Activated CD8-positive, alpha-beta memory T cell treated with anti-CD3 and anti-CD28 coated beads for 4 hours (primary cell): ENCODE results near the gene SEPSECS.
"Not testable (repeated sequence)": the region's sequence is repeated elsewhere in the genome, so short reads cannot be mapped to it uniquely, and the experiment has no call there.

Experiments
- DNase-seq, 2 donors: peaks; one replicate each; pipeline ENCODE4 v3.0.0-alpha.2; 2020; ENCODE audit warnings: low read depth in 2 of 2

Gene SEPSECS

GRCh38 chr4:25083441-25083840 is 76.8 kb downstream of the SEPSECS start:
- not testable (repeated sequence) for DNase-seq

GRCh38 chr4:25081866-25082471 is 78.3 kb downstream of the SEPSECS start:
- DNase-seq = no peak

- DNase-seq = no peak
Measured at GRCh38 chr4:25080571-25080970, 79.7 kb downstream of the SEPSECS start.

DNA sequence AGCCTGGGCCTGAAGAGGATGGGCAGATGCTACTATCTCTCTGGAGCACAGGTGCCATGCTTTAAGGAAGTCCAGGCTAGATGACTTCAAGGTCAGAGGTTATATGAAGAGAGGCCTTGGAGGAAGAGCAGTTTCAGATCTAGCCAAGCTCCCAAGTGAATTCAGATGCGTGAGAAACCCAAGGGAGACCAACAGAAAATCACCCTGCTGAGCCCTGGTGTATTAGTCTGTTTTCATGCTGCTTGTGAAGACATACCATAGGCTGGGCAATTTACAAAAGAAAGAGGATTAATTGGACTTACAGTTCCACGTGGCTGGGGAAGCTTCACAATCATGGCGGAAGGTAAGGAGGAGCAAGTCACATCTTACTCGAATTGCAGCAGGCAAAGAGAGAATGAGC is 81.7 kb downstream of the SEPSECS start:
- DNase-seq = no peak

DNA sequence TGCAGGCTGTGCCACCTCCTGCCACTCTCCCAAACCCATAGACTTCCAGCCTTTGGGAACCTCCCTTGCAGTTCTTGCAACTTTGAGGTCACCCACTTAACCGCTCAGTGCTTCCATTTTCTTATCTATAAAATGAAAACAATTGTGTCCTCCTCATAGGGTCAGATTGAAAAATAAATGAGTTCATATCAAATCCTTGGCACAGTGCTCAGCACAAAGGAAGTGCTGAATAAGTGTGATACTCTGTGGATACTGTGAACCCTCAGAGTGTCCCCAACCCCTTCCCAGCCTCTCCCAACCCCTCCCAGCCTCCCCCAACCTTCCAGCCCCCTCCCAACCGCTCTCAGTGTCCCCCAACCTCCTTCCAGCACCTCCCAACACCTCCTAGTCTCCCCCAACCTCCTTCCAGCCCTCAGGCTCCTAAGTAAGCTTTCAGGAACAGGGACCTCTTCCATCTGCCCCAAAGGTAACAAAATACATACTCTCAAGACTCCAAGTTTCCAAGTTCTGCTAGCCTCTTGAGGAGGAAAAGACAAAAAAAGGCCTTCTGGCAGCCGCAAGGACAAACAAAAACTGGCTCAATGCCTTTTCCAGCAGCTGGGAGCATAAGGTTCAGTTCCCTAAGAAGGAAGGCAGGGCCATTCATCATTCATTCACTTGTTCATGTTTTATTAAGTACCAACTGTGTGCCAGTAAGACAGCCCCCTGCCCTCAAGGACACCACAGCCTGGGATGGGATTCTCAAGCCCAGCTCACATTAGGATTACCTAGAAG is 83.4 kb downstream of the SEPSECS start:
- no peak for DNase-seq

- DNase-seq = no peak
Measured at GRCh38 chr4:25075851-25076250, 84.4 kb downstream of the SEPSECS start.

GRCh38 chr4:25075129-25075528 is 85.1 kb downstream of the SEPSECS start:
- DNase-seq = no peak

DNA sequence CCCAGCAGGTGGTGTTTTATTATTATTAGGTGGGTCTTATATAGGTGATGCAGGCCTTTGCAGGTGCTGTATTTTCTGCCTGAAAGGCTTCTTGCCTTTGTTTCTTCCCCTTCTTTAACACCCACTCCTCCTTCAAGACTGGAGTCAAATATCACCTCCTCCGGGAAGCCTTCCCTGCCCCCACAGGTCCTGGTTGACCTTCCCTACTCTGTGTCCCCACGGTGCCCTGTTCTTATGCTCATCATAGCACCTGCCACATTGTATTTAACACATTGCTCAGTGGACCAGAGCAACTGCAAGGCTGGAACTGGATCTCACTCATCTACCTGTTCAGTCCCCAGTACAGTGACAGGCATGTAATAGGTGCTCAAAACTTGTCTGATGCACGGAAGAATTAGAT is 89.7 kb downstream of the SEPSECS start:
- no peak for DNase-seq
